MM.1S (cell line): Measurements from ENCODE around the gene COG5.

Experiments used
- DNase-seq: peaks from one replicate; pipeline ENCODE4 v3.0.0-alpha.2; 2015
- H2AFZ ChIP-seq: fragments of 300-600 bp; sonication (generic); 2 replicates; pipeline ENCODE4 v1.6.0; 2016; ENCODE audit warnings: antibody characterized with exemption, low read length
- H3F3A ChIP-seq: fragments of 300-600 bp; sonication (generic); 2 replicates; pipeline ENCODE4 v1.6.1; 2016; ENCODE audit warnings: mild to moderate bottlenecking, antibody characterized with exemption, low read length, moderate library complexity, mixed read lengths; ENCODE audit not compliant: insufficient read depth
- H3K27ac ChIP-seq: fragments of 300-600 bp; sonication (generic); 2 replicates; pipeline ENCODE4 v1.5.1; 2016; ENCODE audit warnings: mild to moderate bottlenecking, low read length
- H3K27me3 ChIP-seq: fragments of 300-600 bp; sonication (generic); replicated peaks from 2 replicates; pipeline ENCODE4 v1.6.0; 2016; ENCODE audit warnings: low read length; ENCODE audit not compliant: insufficient read depth
- H3K36me3 ChIP-seq: fragments of 300-600 bp; sonication (generic); replicated peaks from 2 replicates; pipeline ENCODE4 v1.6.1; 2016; ENCODE audit warnings: mild to moderate bottlenecking, low read length, mixed read lengths; ENCODE audit not compliant: insufficient read depth
- H3K4me1 ChIP-seq: fragments of 300-600 bp; sonication (generic); 2 replicates; pipeline ENCODE4 v1.6.1; 2016; ENCODE audit warnings: low read length, mixed read lengths
- H3K4me2 ChIP-seq: fragments of 300-600 bp; sonication (generic); 2 replicates; pipeline ENCODE4 v1.6.0; 2016; ENCODE audit warnings: low read depth, low read length
- H3K4me3 ChIP-seq: fragments of 300-600 bp; sonication (generic); 2 replicates; pipeline ENCODE4 v1.5.1; 2016; ENCODE audit warnings: low read length, mixed read lengths
- H3K79me2 ChIP-seq: fragments of 300-600 bp; sonication (generic); 2 replicates; pipeline ENCODE4 v1.6.1; 2016; ENCODE audit warnings: mixed run types, low read length, mixed read lengths
- H3K9ac ChIP-seq: fragments of 300-600 bp; sonication (generic); 2 replicates; pipeline ENCODE4 v1.6.1; 2016; ENCODE audit warnings: low read length, mixed read lengths
- H3K9me2 ChIP-seq: fragments of 300-600 bp; sonication (generic); replicated peaks from 2 replicates; pipeline ENCODE4 v1.6.1; 2016; ENCODE audit warnings: mild to moderate bottlenecking, low read length, mixed read lengths; ENCODE audit not compliant: insufficient read depth
- H3K9me3 ChIP-seq: fragments of 300-600 bp; sonication (generic); replicated peaks from 2 replicates; pipeline ENCODE4 v1.6.1; 2016; ENCODE audit warnings: mild to moderate bottlenecking, low read length, mixed read lengths; ENCODE audit not compliant: insufficient read depth
- H4K20me1 ChIP-seq: fragments of 300-600 bp; sonication (generic); 2 replicates; pipeline ENCODE4 v1.6.1; 2016; ENCODE audit warnings: mild to moderate bottlenecking, low read length, moderate library complexity, mixed read lengths; ENCODE audit not compliant: insufficient read depth
- EZH2 ChIP-seq: fragments of 300-600 bp; sonication (generic); optimal IDR thresholded peaks from 2 replicates; pipeline ENCODE3; 2017; ENCODE audit warnings: low read depth, mild to moderate bottlenecking, antibody characterized with exemption, low read length, mixed read lengths
- EZH2phosphoT487 ChIP-seq: fragments of 300-600 bp; sonication (generic); IDR thresholded peaks from 2 replicates; pipeline ENCODE4 v1.6.1; 2018; ENCODE audit warnings: antibody characterized with exemption, low read length
- TF ChIP-seq, protein P1 (sequence below): fragments of 300-600 bp; sonication (generic); IDR thresholded peaks from 2 replicates; pipeline ENCODE4 v1.5.1; 2016; ENCODE audit warnings: antibody characterized with exemption, low read length, mixed read lengths

The COG5 gene

DNA sequence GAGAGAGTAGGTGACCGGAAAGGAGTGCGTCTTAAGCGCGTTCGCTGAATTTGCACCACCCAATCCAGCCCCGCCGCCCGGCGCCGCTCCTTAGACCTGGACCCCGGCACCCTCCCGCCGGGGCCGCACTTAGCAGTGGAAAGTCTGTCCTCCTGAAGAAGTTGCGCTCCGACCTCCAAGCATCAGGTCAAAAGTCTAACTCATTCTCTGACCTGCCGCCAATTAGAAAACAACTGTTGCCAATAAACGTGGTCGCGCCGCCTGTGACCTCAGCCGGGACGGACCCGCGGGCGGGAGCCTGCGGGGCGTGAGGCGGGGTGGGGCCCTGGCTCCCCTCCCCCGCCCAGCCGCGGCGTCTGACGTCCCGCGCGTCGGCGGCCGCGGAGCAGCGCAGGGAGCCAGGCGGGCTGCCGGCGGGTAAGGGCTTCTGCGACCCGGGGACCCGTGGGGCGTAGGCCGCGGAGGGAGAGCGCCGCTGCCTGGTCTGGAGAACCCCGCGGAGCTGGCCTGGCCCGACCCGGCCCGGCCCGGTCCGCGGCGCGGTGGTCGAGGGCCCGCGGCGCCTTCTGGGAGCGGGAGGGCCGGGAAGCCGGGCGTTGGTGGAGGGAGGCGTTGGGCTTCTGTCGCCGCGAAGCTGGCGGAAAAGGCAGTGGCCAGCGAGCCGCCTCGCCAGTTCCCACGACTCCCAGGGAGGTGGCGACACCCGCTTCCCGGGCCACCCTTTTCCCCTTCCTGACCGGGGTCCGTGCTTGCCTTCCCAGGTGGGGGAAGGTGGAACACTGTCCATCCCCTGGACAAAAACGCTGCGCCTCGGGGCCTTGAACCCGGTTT, 16.4 kb upstream of the COG5 start, which contains the start of gene BCAP29:
Gene BCAP29, plus strand, starts transcription at position 362 of the 831 bp plus-strand sequence. CDS start 527 bp downstream, outside the sequence.
- Histone ChIP-seq H3F3A (peaks cover 7% of the 10 kb centered on the region), H3K27ac (peak within 1 kb of the TSS; percentile 14; the same call in 1 of the 2 replicates), H3K9me2 (no peaks in the 10 kb centered on the region), H3K4me3 (peak within 1 kb of the TSS; percentile 86), H3K4me2 (peak within 1 kb of the TSS; percentile 95), H2AFZ (peak within 1 kb of the TSS; percentile 90), H3K9ac (peak within 1 kb of the TSS; percentile 62), H3K27me3 (no peaks in the 10 kb centered on the region), H4K20me1 (no peaks in the 10 kb centered on the region), H3K9me3 (no peaks in the 10 kb centered on the region), H3K4me1 (no peaks in the 10 kb centered on the region), H3K36me3 (no peaks in the 10 kb centered on the region), H3K79me2 (peaks cover 6% of the 10 kb centered on the region; the same call in 1 of the 2 replicates)
- TF ChIP-seq EZH2 = no peak
- TF ChIP-seq, protein P1, sequence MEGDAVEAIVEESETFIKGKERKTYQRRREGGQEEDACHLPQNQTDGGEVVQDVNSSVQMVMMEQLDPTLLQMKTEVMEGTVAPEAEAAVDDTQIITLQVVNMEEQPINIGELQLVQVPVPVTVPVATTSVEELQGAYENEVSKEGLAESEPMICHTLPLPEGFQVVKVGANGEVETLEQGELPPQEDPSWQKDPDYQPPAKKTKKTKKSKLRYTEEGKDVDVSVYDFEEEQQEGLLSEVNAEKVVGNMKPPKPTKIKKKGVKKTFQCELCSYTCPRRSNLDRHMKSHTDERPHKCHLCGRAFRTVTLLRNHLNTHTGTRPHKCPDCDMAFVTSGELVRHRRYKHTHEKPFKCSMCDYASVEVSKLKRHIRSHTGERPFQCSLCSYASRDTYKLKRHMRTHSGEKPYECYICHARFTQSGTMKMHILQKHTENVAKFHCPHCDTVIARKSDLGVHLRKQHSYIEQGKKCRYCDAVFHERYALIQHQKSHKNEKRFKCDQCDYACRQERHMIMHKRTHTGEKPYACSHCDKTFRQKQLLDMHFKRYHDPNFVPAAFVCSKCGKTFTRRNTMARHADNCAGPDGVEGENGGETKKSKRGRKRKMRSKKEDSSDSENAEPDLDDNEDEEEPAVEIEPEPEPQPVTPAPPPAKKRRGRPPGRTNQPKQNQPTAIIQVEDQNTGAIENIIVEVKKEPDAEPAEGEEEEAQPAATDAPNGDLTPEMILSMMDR = peak; percentile 31
- no peak for TF ChIP-seq EZH2phosphoT487
- DNase-seq = peak; percentile 84

DNA sequence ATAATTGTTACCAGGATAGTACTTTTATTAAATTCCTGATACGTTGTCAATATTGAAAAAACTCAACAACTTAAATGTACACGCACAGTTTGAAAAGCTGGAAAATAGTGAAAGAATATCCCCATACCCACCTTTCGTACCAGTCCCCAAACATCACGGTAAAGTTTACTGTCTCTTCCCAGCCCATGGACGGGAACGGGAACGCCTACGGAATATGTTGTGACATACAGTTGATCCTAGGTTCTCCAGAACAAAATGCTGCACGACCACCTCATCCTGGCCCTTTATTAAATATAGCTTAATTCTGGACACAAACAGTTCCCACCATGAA, 15.8 kb upstream of the COG5 start:
- Histone ChIP-seq H3K9ac (peak overlapping the region; percentile 62), H3K27me3 (no peaks in the 10 kb centered on the region), H4K20me1 (no peaks in the 10 kb centered on the region), H3K27ac (peak overlapping the region; percentile 14; the same call in 1 of the 2 replicates), H3K36me3 (no peaks in the 10 kb centered on the region), H3K9me2 (no peaks in the 10 kb centered on the region), H3K9me3 (no peaks in the 10 kb centered on the region), H3K4me2 (peak overlapping the region; percentile 95), H3F3A (peaks cover 7% of the 10 kb centered on the region), H3K79me2 (peaks cover 6% of the 10 kb centered on the region; the same call in 1 of the 2 replicates), H3K4me3 (peak overlapping the region; percentile 86), H3K4me1 (no peaks in the 10 kb centered on the region), H2AFZ (peak overlapping the region; percentile 81)
- TF ChIP-seq, protein P1 = no peak
- TF ChIP-seq EZH2 (no peak), EZH2phosphoT487 (no peak)
- no peak for DNase-seq

DNA sequence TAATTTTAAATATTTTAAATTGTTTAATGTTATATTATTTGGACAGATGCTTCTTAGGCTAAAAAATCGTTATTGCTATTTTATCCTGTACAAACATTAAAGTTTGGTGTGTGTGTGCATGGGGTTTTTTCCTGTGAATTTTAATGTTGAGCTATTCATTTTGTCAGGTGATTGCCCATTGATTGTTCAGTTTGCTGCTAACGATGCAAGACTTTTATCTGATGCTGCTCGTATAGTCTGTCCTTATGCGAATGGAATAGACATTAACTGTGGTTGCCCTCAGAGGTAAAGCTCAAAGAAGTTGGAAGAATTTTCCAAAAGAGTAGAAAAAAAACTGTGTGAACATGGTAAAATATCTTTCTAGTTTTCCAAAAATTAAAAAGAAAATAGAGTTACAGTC, 9.8 kb upstream of the COG5 start:
- no peaks in the 10 kb centered on the region for H3K36me3 ChIP-seq
- no peaks in the 10 kb centered on the region for H3K9me3 ChIP-seq
- no peaks in the 10 kb centered on the region for H3K9me2 ChIP-seq
- no peak overlapping the region for H3K9ac ChIP-seq
- H4K20me1 ChIP-seq = no peaks in the 10 kb centered on the region
- TF ChIP-seq EZH2 (no peak), EZH2phosphoT487 (no peak)
- TF ChIP-seq, protein P1 = no peak
- DNase-seq = no peak
- H3K4me1 ChIP-seq = no peaks in the 10 kb centered on the region
- H3K79me2 ChIP-seq = no peaks in the 10 kb centered on the region
- H3K4me2 ChIP-seq = no peak overlapping the region
- no peak overlapping the region for H3K27ac ChIP-seq
- H3K27me3 ChIP-seq = no peaks in the 10 kb centered on the region
- peaks cover 4% of the 10 kb centered on the region; the same call in 1 of the 2 replicates for H3F3A ChIP-seq
- no peak overlapping the region for H2AFZ ChIP-seq
- H3K4me3 ChIP-seq = no peak overlapping the region
